Measurements from ENCODE around the gene CDH11.

CDH11 gene

GRCh38 chr16:65068151-65068740 lies 53.6 kb downstream of the CDH11 start:
- no peak for DNase-seq

GRCh38 chr16:65066651-65067050 lies 55.2 kb downstream of the CDH11 start:
- no peak for DNase-seq

- DNase-seq: no peak
Measured at GRCh38 chr16:65065031-65065430, 56.8 kb downstream of the CDH11 start.

GRCh38 chr16:65064131-65064530 lies 57.7 kb downstream of the CDH11 start:
- DNase-seq: no peak

- no peak for DNase-seq
Measured at GRCh38 chr16:65062736-65063583, 58.9 kb downstream of the CDH11 start.

- DNase-seq: no peak
Measured at GRCh38 chr16:65061935-65062518, 59.8 kb downstream of the CDH11 start.

- DNase-seq: no peak
Measured at GRCh38 chr16:65061263-65061662, 60.6 kb downstream of the CDH11 start.

- no peak for DNase-seq
Measured at GRCh38 chr16:65059406-65059980, 62.4 kb downstream of the CDH11 start.

- no peak for DNase-seq
Measured at GRCh38 chr16:65057184-65057583, 64.7 kb downstream of the CDH11 start.

GRCh38 chr16:65054457-65054856 lies 67.4 kb downstream of the CDH11 start:
- no peak for DNase-seq

GRCh38 chr16:65049679-65050078 lies 72.2 kb downstream of the CDH11 start:
- DNase-seq: no peak

GRCh38 chr16:65045961-65046360 lies 75.9 kb downstream of the CDH11 start:
- DNase-seq: no peak

- DNase-seq: no peak
Measured at GRCh38 chr16:65044873-65045272, 77.0 kb downstream of the CDH11 start.

GRCh38 chr16:65044026-65044425 lies 77.8 kb downstream of the CDH11 start:
- no peak for DNase-seq

GRCh38 chr16:65042438-65043365 lies 79.2 kb downstream of the CDH11 start:
- DNase-seq: no peak

- DNase-seq: no peak
Measured at GRCh38 chr16:65041667-65042066, 80.2 kb downstream of the CDH11 start.

- DNase-seq: no peak
Measured at GRCh38 chr16:65038100-65038499, 83.8 kb downstream of the CDH11 start.

GRCh38 chr16:65037556-65037955 lies 84.3 kb downstream of the CDH11 start:
- DNase-seq: no peak

- DNase-seq: no peak
Measured at GRCh38 chr16:65034915-65035314, 86.9 kb downstream of the CDH11 start.

GRCh38 chr16:65032387-65032786 lies 89.5 kb downstream of the CDH11 start:
- no peak for DNase-seq

GRCh38 chr16:65024767-65025178 lies 97.1 kb downstream of the CDH11 start:
- DNase-seq: no peak

- DNase-seq: no peak
Measured at GRCh38 chr16:65023802-65024201, 98.1 kb downstream of the CDH11 start.

Measured in T-helper 1 cell (primary cell).